Fibroblast of mammary gland (primary cell): ENCODE measurements around the gene NXPH2.

ENCODE experiments used
- DNase-seq: peaks from one replicate; pipeline ENCODE4 v3.0.0-alpha.2; 2010; ENCODE audit warnings: low read depth
- H3K4me3 ChIP-seq: 2 replicates; pipeline ENCODE4 v1.5.1; 2011; ENCODE audit warnings: low read depth, mild to moderate bottlenecking, low read length, moderate library complexity; ENCODE audit not compliant: control insufficient read depth
- TF ChIP-seq, protein P1 (sequence below): conservative IDR thresholded peaks from 2 replicates; pipeline ENCODE4 v1.5.1; 2011; ENCODE audit warnings: low read depth, low read length, inconsistent platforms; ENCODE audit not compliant: control insufficient read depth, insufficient read depth

Gene NXPH2

DNA sequence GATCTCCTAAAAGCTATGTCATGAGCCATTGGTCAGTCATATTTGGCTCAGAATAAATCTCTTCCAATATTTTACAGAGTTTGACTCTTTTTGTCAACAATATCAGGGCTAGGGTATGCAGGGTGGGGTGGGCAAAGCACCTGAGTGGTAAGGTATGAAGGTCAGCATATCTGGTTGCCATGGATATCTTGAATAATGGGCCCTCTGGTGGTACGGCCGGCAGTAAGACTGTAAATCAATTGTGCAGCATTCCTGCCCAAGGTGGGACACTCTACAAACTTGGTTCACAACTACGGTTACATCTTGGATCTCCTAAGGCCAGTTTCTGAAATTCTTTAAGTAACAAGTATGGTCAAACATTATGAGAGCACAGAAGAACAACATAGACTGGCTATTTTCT is 159.1 kb downstream of the NXPH2 start:
- H3K4me3 ChIP-seq = no peak overlapping the region
- TF ChIP-seq, protein P1, sequence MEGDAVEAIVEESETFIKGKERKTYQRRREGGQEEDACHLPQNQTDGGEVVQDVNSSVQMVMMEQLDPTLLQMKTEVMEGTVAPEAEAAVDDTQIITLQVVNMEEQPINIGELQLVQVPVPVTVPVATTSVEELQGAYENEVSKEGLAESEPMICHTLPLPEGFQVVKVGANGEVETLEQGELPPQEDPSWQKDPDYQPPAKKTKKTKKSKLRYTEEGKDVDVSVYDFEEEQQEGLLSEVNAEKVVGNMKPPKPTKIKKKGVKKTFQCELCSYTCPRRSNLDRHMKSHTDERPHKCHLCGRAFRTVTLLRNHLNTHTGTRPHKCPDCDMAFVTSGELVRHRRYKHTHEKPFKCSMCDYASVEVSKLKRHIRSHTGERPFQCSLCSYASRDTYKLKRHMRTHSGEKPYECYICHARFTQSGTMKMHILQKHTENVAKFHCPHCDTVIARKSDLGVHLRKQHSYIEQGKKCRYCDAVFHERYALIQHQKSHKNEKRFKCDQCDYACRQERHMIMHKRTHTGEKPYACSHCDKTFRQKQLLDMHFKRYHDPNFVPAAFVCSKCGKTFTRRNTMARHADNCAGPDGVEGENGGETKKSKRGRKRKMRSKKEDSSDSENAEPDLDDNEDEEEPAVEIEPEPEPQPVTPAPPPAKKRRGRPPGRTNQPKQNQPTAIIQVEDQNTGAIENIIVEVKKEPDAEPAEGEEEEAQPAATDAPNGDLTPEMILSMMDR = no peak
- no peak for DNase-seq

DNA sequence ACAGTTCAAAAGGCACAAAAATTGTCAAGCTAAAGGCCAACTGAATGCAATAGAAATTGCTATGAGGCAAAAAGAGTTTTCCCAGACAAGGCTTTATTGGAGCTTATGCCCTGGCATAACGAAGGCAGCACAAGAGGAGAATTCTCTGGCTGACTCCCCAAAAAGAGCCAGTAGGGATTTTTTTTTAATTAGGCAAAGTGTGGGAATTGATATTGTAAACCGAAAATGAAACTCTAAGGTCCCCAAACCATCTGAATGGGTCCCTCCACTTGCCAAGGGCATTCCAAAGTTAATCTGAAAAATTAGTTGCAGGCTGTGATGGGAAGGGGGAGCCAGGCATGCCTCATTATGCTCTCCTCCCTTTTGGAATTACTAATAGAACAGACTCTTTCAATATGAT is 159.8 kb downstream of the NXPH2 start:
- DNase-seq = no peak
- TF ChIP-seq, protein P1 = no peak

More for the DNA sequence above, 159.8 kb downstream of the NXPH2 start:
- no peak overlapping the region for H3K4me3 ChIP-seq
